Mesenchymal stem cell (in vitro differentiated cells and primary cell): Measurements from ENCODE around the gene ADGRV1.

Source experiments
- DNase-seq: peaks from one replicate; pipeline ENCODE4 v3.0.0-alpha.2; 2013
- H2AFZ ChIP-seq: one replicate; pipeline ENCODE4 v1.6.1; 2013; ENCODE audit warnings: low read depth, mild to moderate bottlenecking, control low read depth, inconsistent platforms, low read length, moderate library complexity
- H2AK5ac ChIP-seq: 2 replicates; pipeline ENCODE4 v1.6.1; 2013; ENCODE audit warnings: low read length, moderate library complexity, mild to moderate bottlenecking, inconsistent platforms; ENCODE audit not compliant: severe bottlenecking
- H2BK120ac ChIP-seq: one replicate; pipeline ENCODE4 v1.6.1; 2013; ENCODE audit warnings: low read depth, mild to moderate bottlenecking, inconsistent platforms, low read length, moderate library complexity
- H2BK12ac ChIP-seq, 2 experiments: one replicate each; pipeline ENCODE4 v1.6.1; 2013; ENCODE audit warnings: inconsistent platforms in 2 of 2, low read length in 2 of 2, mild to moderate bottlenecking in 2 of 2, moderate library complexity in 2 of 2, control low read depth in 1 of 2
- H2BK15ac ChIP-seq: one replicate; pipeline ENCODE4 v1.6.1; 2013; ENCODE audit warnings: mild to moderate bottlenecking, low read depth, inconsistent platforms; ENCODE audit not compliant: poor library complexity, severe bottlenecking
- H2BK5ac ChIP-seq: 2 replicates; pipeline ENCODE4 v1.6.1; 2013; ENCODE audit warnings: low read depth, mild to moderate bottlenecking, low read length, control low read depth, inconsistent platforms; ENCODE audit not compliant: poor library complexity, severe bottlenecking
- H3K14ac ChIP-seq, 2 experiments: one replicate each; pipeline ENCODE4 v1.6.1; 2013; ENCODE audit warnings: inconsistent platforms in 2 of 2, low read length in 2 of 2, control low read depth in 1 of 2, mild to moderate bottlenecking in 1 of 2, moderate library complexity in 1 of 2
- H3K18ac ChIP-seq, 2 experiments: one replicate each; pipeline ENCODE4 v1.6.1; 2013; ENCODE audit warnings: inconsistent platforms in 2 of 2, low read length in 2 of 2, control low read depth in 1 of 2, low read depth in 1 of 2, mild to moderate bottlenecking in 1 of 2
- H3K23ac ChIP-seq, 2 experiments: one replicate each; pipeline ENCODE4 v1.6.1; 2013; ENCODE audit warnings: inconsistent platforms in 2 of 2, low read length in 2 of 2, mild to moderate bottlenecking in 2 of 2, moderate library complexity in 2 of 2, control low read depth in 1 of 2
- H3K27ac ChIP-seq: 2 replicates; pipeline ENCODE4 v1.5.1; 2013; ENCODE audit warnings: mild to moderate bottlenecking, moderate library complexity, low read length, control low read depth, inconsistent platforms; ENCODE audit not compliant: poor library complexity, severe bottlenecking
- H3K27me3 ChIP-seq, 2 experiments: 2 replicates each; pipeline versions ENCODE4 v1.6.1 to v1.7.0; 2013; ENCODE audit warnings: low read length in 2 of 2, mild to moderate bottlenecking in 2 of 2, moderate library complexity in 2 of 2, control low read depth in 1 of 2, inconsistent platforms in 1 of 2; ENCODE audit not compliant: control insufficient read depth in 1 of 2, insufficient read depth in 1 of 2
- H3K36me3 ChIP-seq, 2 experiments: 2 replicates each; pipeline versions ENCODE4 v1.6.1 to v1.7.0; 2013; ENCODE audit warnings: low read length in 2 of 2, control low read depth in 1 of 2, inconsistent platforms in 1 of 2, low read depth in 1 of 2, mild to moderate bottlenecking in 1 of 2; ENCODE audit not compliant: insufficient read depth in 2 of 2, control insufficient read depth in 1 of 2
- H3K4ac ChIP-seq, 2 experiments: one replicate each; pipeline ENCODE4 v1.6.1; 2013; ENCODE audit warnings: inconsistent platforms in 2 of 2, low read length in 2 of 2, mild to moderate bottlenecking in 2 of 2, moderate library complexity in 2 of 2, control low read depth in 1 of 2, low read depth in 1 of 2
- H3K4me1 ChIP-seq: 2 replicates; pipeline ENCODE4 v1.6.1; 2013; ENCODE audit warnings: low read depth, low read length, control low read depth; ENCODE audit not compliant: control insufficient read depth, insufficient read depth
- H3K4me2 ChIP-seq: 2 replicates; pipeline ENCODE4 v1.6.1; 2013; ENCODE audit warnings: low read length, mild to moderate bottlenecking, inconsistent platforms; ENCODE audit not compliant: poor library complexity, severe bottlenecking
- H3K4me3 ChIP-seq, 2 experiments: 2 replicates each; pipeline versions ENCODE4 v1.5.1 to v1.7.0; 2013; ENCODE audit warnings: low read length in 2 of 2, mild to moderate bottlenecking in 2 of 2, control low read depth in 1 of 2, low read depth in 1 of 2; ENCODE audit not compliant: insufficient read depth in 1 of 2
- H3K79me1 ChIP-seq: replicated peaks from 2 replicates; pipeline ENCODE4 v1.6.1; 2013; ENCODE audit warnings: mild to moderate bottlenecking, control low read depth, low read length, inconsistent platforms; ENCODE audit not compliant: poor library complexity, severe bottlenecking
- H3K9ac ChIP-seq: 2 replicates; pipeline ENCODE4 v1.7.0; 2013; ENCODE audit warnings: mild to moderate bottlenecking, low read length, moderate library complexity
- H3K9me3 ChIP-seq: 2 replicates; pipeline ENCODE4 v1.7.0; 2013; ENCODE audit warnings: mild to moderate bottlenecking, low read length; ENCODE audit not compliant: control insufficient read depth
- H4K8ac ChIP-seq: one replicate; pipeline ENCODE4 v1.6.1; 2013; ENCODE audit warnings: inconsistent platforms, mild to moderate bottlenecking, low read length, moderate library complexity
- H4K91ac ChIP-seq: one replicate; pipeline ENCODE4 v1.6.1; 2013; ENCODE audit warnings: mild to moderate bottlenecking, low read length, inconsistent platforms
- WGBS: methylation state at CpG from one replicate; pipeline ENCODE4 v1.1.7; 2013; ENCODE audit warnings: mixed read lengths; 5-methylcytosine and 5-hydroxymethylcytosine counted together

Gene ADGRV1

DNA sequence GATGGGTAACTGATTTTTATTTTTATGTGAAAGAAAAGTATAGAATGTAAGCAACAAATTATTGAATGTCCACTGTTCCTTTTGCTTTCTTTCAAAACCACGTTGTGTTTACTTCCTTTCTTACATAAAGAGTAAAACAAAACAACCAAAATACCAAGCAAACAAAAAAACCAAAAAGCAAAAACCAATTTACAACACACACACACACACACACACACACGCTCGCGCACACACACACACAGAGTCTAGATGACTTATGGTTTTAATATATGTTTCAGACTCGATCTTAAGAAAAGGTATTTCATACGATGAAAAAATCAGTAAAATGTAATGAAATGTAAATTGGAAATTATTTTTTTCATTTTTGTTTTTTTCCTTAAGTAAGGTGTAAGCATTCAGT lies 80.3 kb downstream of the ADGRV1 start:
- Histone ChIP-seq H3K4me3 (no peak overlapping the region), H2BK12ac (no peak overlapping the region), H3K18ac (no peak overlapping the region), H3K4ac (no peak overlapping the region), H3K27ac (no peak overlapping the region), H3K14ac (no peak overlapping the region), H3K9me3 (no peaks in the 10 kb centered on the region), H2BK15ac (no peak overlapping the region), H3K23ac (no peak overlapping the region), H3K4me1 (no peaks in the 10 kb centered on the region), H4K8ac (no peak overlapping the region), H3K4me2 (no peak overlapping the region), H4K91ac (no peak overlapping the region), H3K27me3 (no peaks in the 10 kb centered on the region), H2AK5ac (no peak overlapping the region), H2AFZ (no peak overlapping the region), H2BK120ac (no peak overlapping the region), H2BK5ac (no peak overlapping the region), H3K36me3 (no peaks in the 10 kb centered on the region), H3K9ac (no peak overlapping the region), H3K79me1 (no peaks in the 10 kb centered on the region)
- DNase-seq = no peak
- WGBS = 84% methylated on average over 3 of the region's 6 CpGs

DNA sequence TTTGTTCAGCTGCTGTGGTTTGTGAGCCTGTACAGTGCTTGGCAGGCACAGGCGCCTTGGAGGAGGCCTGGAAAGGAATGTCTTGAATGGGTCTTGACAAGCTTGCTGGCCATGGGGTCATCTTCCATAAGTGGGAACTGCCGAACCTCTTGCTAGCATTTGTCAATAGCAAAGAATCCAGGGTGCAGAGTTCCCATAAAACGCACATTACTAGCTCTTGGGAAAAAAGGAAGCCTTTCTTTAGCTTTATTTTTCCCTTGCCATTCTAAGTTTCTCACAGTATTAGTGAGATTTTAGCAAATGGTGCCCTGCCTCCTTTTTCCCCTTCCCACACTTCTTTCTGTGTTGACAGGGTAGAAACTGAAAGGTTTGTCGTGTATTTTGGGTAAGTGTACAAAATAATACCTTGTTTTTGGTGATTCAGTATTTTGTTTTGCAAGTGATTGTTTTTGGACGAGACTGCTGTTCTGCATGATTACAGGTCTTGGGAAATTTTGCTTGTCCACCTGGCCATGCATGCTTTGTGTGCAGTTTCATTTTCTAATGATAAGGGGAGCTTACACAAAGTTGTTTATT lies 82.0 kb downstream of the ADGRV1 start:
- Histone ChIP-seq H2BK15ac (no peak overlapping the region), H2BK5ac (no peak overlapping the region), H3K27ac (no peak overlapping the region), H2AK5ac (no peak overlapping the region), H4K91ac (no peak overlapping the region), H3K27me3 (no peaks in the 10 kb centered on the region), H2BK12ac (no peak overlapping the region), H3K9ac (no peak overlapping the region), H2AFZ (no peak overlapping the region), H3K9me3 (no peaks in the 10 kb centered on the region), H3K79me1 (no peaks in the 10 kb centered on the region), H3K4me2 (no peak overlapping the region), H2BK120ac (no peak overlapping the region), H4K8ac (no peak overlapping the region), H3K18ac (no peak overlapping the region), H3K4ac (no peak overlapping the region), H3K14ac (no peak overlapping the region), H3K4me1 (peaks cover 2% of the 10 kb centered on the region), H3K23ac (no peak overlapping the region), H3K36me3 (no peaks in the 10 kb centered on the region), H3K4me3 (no peak overlapping the region)
- DNase-seq = no peak
- 80% methylated on average over 5 of the region's 5 CpGs for WGBS

DNA sequence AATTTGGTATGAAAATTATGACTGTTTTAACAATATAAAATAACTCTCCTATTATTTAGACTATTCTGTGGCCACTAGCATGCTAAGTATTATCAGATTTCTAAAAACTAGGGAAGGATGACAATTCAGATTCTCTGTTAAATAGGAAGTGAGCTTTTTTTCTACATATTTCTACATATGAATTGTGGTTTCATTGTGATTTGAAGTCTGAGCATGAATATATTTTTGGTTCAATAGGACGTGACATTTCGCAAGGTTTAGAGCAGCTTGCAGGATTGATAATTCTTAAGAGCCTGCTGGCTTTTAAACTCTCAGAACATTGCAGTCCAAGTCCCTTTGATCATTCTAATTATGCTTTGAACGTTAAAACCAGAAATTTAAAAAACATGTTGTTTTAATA lies 82.9 kb downstream of the ADGRV1 start:
- Histone ChIP-seq H3K4me3 (no peak overlapping the region), H3K4ac (no peak overlapping the region), H4K8ac (no peak overlapping the region), H2BK15ac (no peak overlapping the region), H3K36me3 (no peaks in the 10 kb centered on the region), H3K4me2 (no peak overlapping the region), H2AK5ac (no peak overlapping the region), H3K27ac (no peak overlapping the region), H2BK12ac (no peak overlapping the region), H3K18ac (no peak overlapping the region), H3K23ac (no peak overlapping the region), H2BK5ac (no peak overlapping the region), H3K9ac (no peak overlapping the region), H3K14ac (no peak overlapping the region), H3K79me1 (no peaks in the 10 kb centered on the region), H2AFZ (no peak overlapping the region), H2BK120ac (no peak overlapping the region), H4K91ac (no peak overlapping the region), H3K4me1 (peaks cover 2% of the 10 kb centered on the region), H3K27me3 (no peaks in the 10 kb centered on the region), H3K9me3 (no peaks in the 10 kb centered on the region)
- DNase-seq = no peak
- whole genome bisulfite sequencing = 85% methylated on average over 2 of the region's 3 CpGs

DNA sequence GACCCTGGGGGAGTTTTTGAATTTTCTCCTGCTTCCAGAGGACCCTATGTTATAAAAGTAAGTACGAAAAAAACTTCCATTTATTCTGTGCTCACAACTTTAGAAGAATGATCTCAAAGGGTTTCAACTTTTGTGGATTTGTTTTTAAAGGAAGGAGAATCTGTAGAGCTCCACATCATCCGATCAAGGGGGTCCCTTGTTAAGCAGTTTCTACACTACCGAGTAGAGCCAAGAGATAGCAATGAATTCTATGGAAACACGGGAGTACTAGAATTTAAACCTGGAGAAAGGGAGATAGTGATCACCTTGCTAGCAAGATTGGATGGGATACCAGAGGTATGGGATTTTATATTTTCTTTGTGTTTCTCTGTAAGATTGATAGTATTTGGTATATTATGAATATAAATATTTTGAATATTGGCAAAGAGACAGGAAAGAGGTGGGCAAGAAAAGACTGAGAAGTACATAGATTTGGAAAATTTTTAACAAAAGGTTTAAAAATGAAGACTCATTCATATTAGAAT lies 84.2 kb downstream of the ADGRV1 start:
- no peaks in the 10 kb centered on the region for H3K9me3 ChIP-seq
- WGBS = 90% methylated on average over 3 of the region's 4 CpGs

More for the DNA sequence above, 84.2 kb downstream of the ADGRV1 start:
- no peak overlapping the region for H2BK120ac ChIP-seq
- H4K8ac ChIP-seq = no peak overlapping the region
- H3K23ac ChIP-seq = no peak overlapping the region
- no peak overlapping the region for H3K4me2 ChIP-seq
- no peak for DNase-seq
- no peak overlapping the region for H2BK5ac ChIP-seq
- H3K18ac ChIP-seq = no peak overlapping the region
- H3K79me1 ChIP-seq = no peaks in the 10 kb centered on the region
- H2BK12ac ChIP-seq = no peak overlapping the region
- H3K27ac ChIP-seq = no peak overlapping the region
- no peak overlapping the region for H2BK15ac ChIP-seq
- H3K9ac ChIP-seq = no peak overlapping the region
- no peak overlapping the region for H3K14ac ChIP-seq
- H3K4me3 ChIP-seq = no peak overlapping the region
- no peak overlapping the region for H4K91ac ChIP-seq
- no peak overlapping the region for H2AK5ac ChIP-seq
- H3K27me3 ChIP-seq = no peaks in the 10 kb centered on the region
- H3K36me3 ChIP-seq = no peaks in the 10 kb centered on the region
- no peak overlapping the region for H2AFZ ChIP-seq
- H3K4me1 ChIP-seq = peaks cover 2% of the 10 kb centered on the region
- no peak overlapping the region for H3K4ac ChIP-seq
